Neuronal stem cell (in vitro differentiated cells): Measurements from ENCODE around the gene FHL2.

Experiments
- DNase-seq: peaks from one replicate; pipeline ENCODE4 v3.0.0-alpha.2; 2013; ENCODE audit warnings: low spot score
- H2AFZ ChIP-seq: one replicate; pipeline ENCODE4 v1.6.1; 2013; ENCODE audit warnings: mild to moderate bottlenecking, low read length, inconsistent platforms
- H2AK5ac ChIP-seq: 2 replicates; pipeline ENCODE4 v1.6.1; 2013; ENCODE audit warnings: low read depth, mild to moderate bottlenecking, inconsistent platforms, low read length, moderate library complexity, mixed read lengths
- H2BK120ac ChIP-seq: 2 replicates; pipeline ENCODE4 v1.6.1; 2013; ENCODE audit warnings: low read depth, mild to moderate bottlenecking, inconsistent platforms, low read length, moderate library complexity, mixed read lengths
- H2BK12ac ChIP-seq: one replicate; pipeline ENCODE4 v1.6.1; 2013; ENCODE audit warnings: low read length, inconsistent platforms
- H2BK15ac ChIP-seq: 2 replicates; pipeline ENCODE4 v1.6.1; 2013; ENCODE audit warnings: mild to moderate bottlenecking, low read length, inconsistent platforms, mixed read lengths
- H2BK5ac ChIP-seq: one replicate; pipeline ENCODE4 v1.6.1; 2013; ENCODE audit warnings: inconsistent platforms, mild to moderate bottlenecking, low read length, moderate library complexity
- H3K14ac ChIP-seq: one replicate; pipeline ENCODE4 v1.6.1; 2013; ENCODE audit warnings: low read length, inconsistent platforms
- H3K18ac ChIP-seq: 2 replicates; pipeline ENCODE4 v1.6.1; 2013; ENCODE audit warnings: low read length, inconsistent platforms
- H3K23ac ChIP-seq: 2 replicates; pipeline ENCODE4 v1.6.1; 2013; ENCODE audit warnings: low read depth, mild to moderate bottlenecking, mixed read lengths, low read length, inconsistent platforms; ENCODE audit not compliant: poor library complexity
- H3K27ac ChIP-seq: replicated peaks from 3 replicates; pipeline ENCODE4 v1.5.1; 2013; ENCODE audit warnings: low read length, inconsistent platforms
- H3K27me3 ChIP-seq, 3 experiments: 2 replicates each; pipeline ENCODE4 v1.6.1; 2013; ENCODE audit warnings: low read length in 3 of 3, mild to moderate bottlenecking in 2 of 3, inconsistent platforms in 1 of 3, low read depth in 1 of 3, mixed read lengths in 1 of 3, moderate library complexity in 1 of 3; ENCODE audit not compliant: control insufficient read depth in 3 of 3, insufficient read depth in 3 of 3
- H3K36me3 ChIP-seq, 2 donors: replicated peaks in 1 of 2; 2 replicates each; pipeline ENCODE4 v1.6.1; 2013; ENCODE audit warnings: low read length in 2 of 2; ENCODE audit not compliant: control insufficient read depth in 2 of 2, insufficient read depth in 2 of 2
- H3K4ac ChIP-seq: 2 replicates; pipeline ENCODE4 v1.6.1; 2013; ENCODE audit warnings: inconsistent platforms, mild to moderate bottlenecking, low read length, moderate library complexity
- H3K4me1 ChIP-seq, 2 donors: 1 replicate in 1 of 2; 2 replicates in 1 of 2; pipeline ENCODE4 v1.6.1; 2013; ENCODE audit warnings: low read length in 2 of 2, low read depth in 1 of 2; ENCODE audit not compliant: control insufficient read depth in 2 of 2, insufficient read depth in 1 of 2
- H3K4me2 ChIP-seq: one replicate; pipeline ENCODE4 v1.6.1; 2013; ENCODE audit warnings: mild to moderate bottlenecking, low read length, inconsistent platforms; ENCODE audit not compliant: insufficient read depth, poor library complexity, severe bottlenecking
- H3K4me3 ChIP-seq, 2 donors: 2 replicates each; pipeline ENCODE4 v1.5.1; 2013; ENCODE audit warnings: low read length in 2 of 2, mild to moderate bottlenecking in 2 of 2, inconsistent platforms in 1 of 2, moderate library complexity in 1 of 2
- H3K79me1 ChIP-seq: one replicate; pipeline ENCODE4 v1.6.1; 2013; ENCODE audit warnings: low read depth, mild to moderate bottlenecking, inconsistent platforms, low read length, moderate library complexity
- H3K9ac ChIP-seq: one replicate; pipeline ENCODE4 v1.6.1; 2013; ENCODE audit warnings: mild to moderate bottlenecking, low read depth, low read length, inconsistent platforms; ENCODE audit not compliant: poor library complexity
- H3K9me3 ChIP-seq, 2 donors: replicated peaks in 1 of 2; 2 replicates each; pipeline versions ENCODE3 to v1.6.1; 2013; ENCODE audit warnings: low read length in 2 of 2, mild to moderate bottlenecking in 2 of 2, inconsistent platforms in 1 of 2, low read depth in 1 of 2, mixed read lengths in 1 of 2, moderate library complexity in 1 of 2; ENCODE audit not compliant: control insufficient read depth in 2 of 2, insufficient read depth in 1 of 2
- H4K8ac ChIP-seq: one replicate; pipeline ENCODE4 v1.6.1; 2013; ENCODE audit warnings: low read depth, mild to moderate bottlenecking, inconsistent platforms, low read length, moderate library complexity
- H4K91ac ChIP-seq: one replicate; pipeline ENCODE4 v1.6.1; 2013; ENCODE audit warnings: low read length, low read depth, mild to moderate bottlenecking, inconsistent platforms; ENCODE audit not compliant: poor library complexity
- WGBS, 2 donors: extraction: QIAGEN DNeasy Blood & Tissue Kit; methylation state at CpG; one replicate each; pipeline ENCODE4 v1.1.7; 2013; ENCODE audit warnings: missing lambda C conversion rate in 2 of 2, mixed read lengths in 1 of 2; ENCODE audit not compliant: insufficient read length in 2 of 2, insufficient replicate concordance in 1 of 2; ENCODE audit errors: extremely low coverage in 2 of 2; 5-methylcytosine and 5-hydroxymethylcytosine counted together

The FHL2 gene

GRCh38 chr2:105324732-105325131 is 74.1 kb downstream of the FHL2 start:
- no peak overlapping the region for H3K9ac ChIP-seq
- no CpG with 5 or more reads among the region's 4 CpGs for WGBS, 2 donors
- H3K36me3 ChIP-seq, result peaks cover 0 to 15% of the 10 kb centered on the region in 2 donors
- no peak overlapping the region for H3K23ac ChIP-seq
- no peak overlapping the region for H3K4me3 ChIP-seq
- H2BK5ac ChIP-seq, result no peak overlapping the region
- no peak overlapping the region for H2BK15ac ChIP-seq
- no peak overlapping the region for H3K4ac ChIP-seq
- H4K8ac ChIP-seq, result no peak overlapping the region
- H3K4me2 ChIP-seq, result no peak overlapping the region
- H3K27ac ChIP-seq, result no peak overlapping the region
- H4K91ac ChIP-seq, result no peak overlapping the region
- no peaks in the 10 kb centered on the region for H3K27me3 ChIP-seq
- H3K14ac ChIP-seq, result no peak overlapping the region
- H3K9me3 ChIP-seq, result no peaks in the 10 kb centered on the region
- H3K79me1 ChIP-seq, result peaks cover 15% of the 10 kb centered on the region
- no peak for DNase-seq
- H3K4me1 ChIP-seq, result peaks cover 4 to 14% of the 10 kb centered on the region in 2 donors
- H2BK120ac ChIP-seq, result no peak overlapping the region
- H2AFZ ChIP-seq, result no peak overlapping the region
- no peak overlapping the region for H3K18ac ChIP-seq
- H2AK5ac ChIP-seq, result no peak overlapping the region
- H2BK12ac ChIP-seq, result no peak overlapping the region

GRCh38 chr2:105324101-105324500 is 74.8 kb downstream of the FHL2 start:
- Histone ChIP-seq H3K36me3 (peaks cover 0 to 15% of the 10 kb centered on the region in 2 donors), H3K4ac (no peak overlapping the region), H2BK12ac (no peak overlapping the region), H2BK120ac (no peak overlapping the region), H2BK15ac (no peak overlapping the region), H3K14ac (no peak overlapping the region), H3K9me3 (no peaks in the 10 kb centered on the region), H3K18ac (no peak overlapping the region), H3K4me3 (no peak overlapping the region), H2AK5ac (no peak overlapping the region), H3K23ac (no peak overlapping the region), H3K9ac (no peak overlapping the region), H3K27me3 (no peaks in the 10 kb centered on the region), H3K27ac (no peak overlapping the region), H2BK5ac (no peak overlapping the region), H4K8ac (no peak overlapping the region), H2AFZ (no peak overlapping the region), H4K91ac (no peak overlapping the region), H3K79me1 (peaks cover 14% of the 10 kb centered on the region), H3K4me2 (no peak overlapping the region), H3K4me1 (peaks cover 4 to 13% of the 10 kb centered on the region in 2 donors)
- DNase-seq, result no peak
- no CpG with 5 or more reads among the region's 4 CpGs for WGBS, 2 donors

- H3K4me3 ChIP-seq, result no peak overlapping the region
- H3K18ac ChIP-seq, result no peak overlapping the region
- no peak overlapping the region for H3K9ac ChIP-seq
- H4K91ac ChIP-seq, result no peak overlapping the region
- peaks cover 8% of the 10 kb centered on the region for H3K79me1 ChIP-seq
- H2BK5ac ChIP-seq, result no peak overlapping the region
- H3K4me1 ChIP-seq, result peaks cover 0 to 6% of the 10 kb centered on the region in 2 donors
- H3K9me3 ChIP-seq, result no peaks in the 10 kb centered on the region
- H2BK12ac ChIP-seq, result no peak overlapping the region
- H2AFZ ChIP-seq, result no peak overlapping the region
- no CpG with 5 or more reads among the region's 5 CpGs for WGBS, 2 donors
- H3K14ac ChIP-seq, result no peak overlapping the region
- H2BK120ac ChIP-seq, result no peak overlapping the region
- no peak overlapping the region for H4K8ac ChIP-seq
- H3K4me2 ChIP-seq, result no peak overlapping the region
- H3K27me3 ChIP-seq, result no peaks in the 10 kb centered on the region
- H3K23ac ChIP-seq, result no peak overlapping the region
- DNase-seq, result no peak
- H3K36me3 ChIP-seq, result peaks cover 0 to 15% of the 10 kb centered on the region in 2 donors
- H2BK15ac ChIP-seq, result no peak overlapping the region
- H3K27ac ChIP-seq, result no peak overlapping the region
- no peak overlapping the region for H3K4ac ChIP-seq
- H2AK5ac ChIP-seq, result no peak overlapping the region
Observed at GRCh38 chr2:105323111-105323510, 75.7 kb downstream of the FHL2 start.

GRCh38 chr2:105321875-105322646 is 76.8 kb downstream of the FHL2 start:
- H3K4me2 ChIP-seq, result no peak overlapping the region
- no peak overlapping the region for H3K9ac ChIP-seq
- no peak overlapping the region for H3K27ac ChIP-seq
- no peak overlapping the region for H2BK120ac ChIP-seq
- H3K27me3 ChIP-seq, result no peaks in the 10 kb centered on the region
- H3K18ac ChIP-seq, result no peak overlapping the region
- H4K91ac ChIP-seq, result no peak overlapping the region
- H2AK5ac ChIP-seq, result no peak overlapping the region
- no peak overlapping the region for H3K14ac ChIP-seq
- DNase-seq, result no peak
- H3K23ac ChIP-seq, result no peak overlapping the region
- no peak overlapping the region for H3K4me3 ChIP-seq
- H3K4ac ChIP-seq, result no peak overlapping the region
- no peak overlapping the region for H2BK15ac ChIP-seq
- WGBS, 2 donors, result no CpG with 5 or more reads among the region's 3 CpGs
- H3K9me3 ChIP-seq, result no peaks in the 10 kb centered on the region
- no peak overlapping the region for H2AFZ ChIP-seq
- peaks cover 0 to 15% of the 10 kb centered on the region in 2 donors for H3K36me3 ChIP-seq
- H2BK5ac ChIP-seq, result no peak overlapping the region
- no peak overlapping the region for H4K8ac ChIP-seq
- H2BK12ac ChIP-seq, result no peak overlapping the region
- H3K79me1 ChIP-seq, result peaks cover 7% of the 10 kb centered on the region
- H3K4me1 ChIP-seq, result peaks cover 0 to 6% of the 10 kb centered on the region in 2 donors
